H4 (cell line): ENCODE measurements around the gene MMP10. TPM values are rescaled to one million over a fixed set of nuclear protein-coding genes. Genes with fewer than 3 reads are reported as not detected.
A peak's percentile ranks its signal among the peaks of the same experiment; 100 is the strongest.
"Not testable (repeated sequence)": the region's sequence is repeated elsewhere in the genome, so short reads cannot be mapped to it uniquely, and the experiment has no call there.

Source experiments
- DNase-seq: peaks from one replicate; pipeline ENCODE4 v3.0.0-alpha.2; 2015; ENCODE audit warnings: low spot score
- total RNA-seq: library from RNA; depleted of rRNA; stranded (reverse); fragments of >200 nt; shearing (Covaris generic); gene quantifications from 2 replicates; pipeline ENCODE4 v1.2.3, GENCODE V29; 2014

The MMP10 gene
- total RNA-seq, 1 experiment from 2014 or later = 0.33 TPM

- DNase-seq = no peak
Observed at GRCh38 chr11:102783720-102784119, 3.3 kb upstream of the MMP10 start.

GRCh38 chr11:102783016-102783415, 2.6 kb upstream of the MMP10 start:
- no peak for DNase-seq

GRCh38 chr11:102781676-102782075, 1.2 kb upstream of the MMP10 start:
- DNase-seq = no peak

GRCh38 chr11:102776454-102776853, 4.0 kb downstream of the MMP10 start:
- no peak for DNase-seq

- DNase-seq = no peak
Observed at GRCh38 chr11:102773386-102773785, 7.0 kb downstream of the MMP10 start.

GRCh38 chr11:102771351-102771750, 9.1 kb downstream of the MMP10 start:
- DNase-seq = no peak

GRCh38 chr11:102770191-102770590, 10.2 kb downstream of the MMP10 start:
- no peak for DNase-seq

GRCh38 chr11:102767800-102768199, 12.6 kb downstream of the MMP10 start:
- DNase-seq = no peak

- DNase-seq = no peak
Observed at GRCh38 chr11:102763440-102763839, 17.0 kb downstream of the MMP10 start.

GRCh38 chr11:102762361-102762767, 18.1 kb downstream of the MMP10 start:
- DNase-seq = no peak

GRCh38 chr11:102761646-102762238, 18.7 kb downstream of the MMP10 start:
- DNase-seq = no peak

GRCh38 chr11:102760344-102761035, 19.9 kb downstream of the MMP10 start:
- DNase-seq = peak; percentile 75

GRCh38 chr11:102757823-102758549, 22.4 kb downstream of the MMP10 start:
- DNase-seq = no peak

- no peak for DNase-seq
Observed at GRCh38 chr11:102753267-102753666, 27.2 kb downstream of the MMP10 start.

GRCh38 chr11:102751673-102752072, 28.8 kb downstream of the MMP10 start:
- DNase-seq = no peak

GRCh38 chr11:102749101-102749722, 31.2 kb downstream of the MMP10 start:
- DNase-seq = no peak

GRCh38 chr11:102746746-102747578, 33.5 kb downstream of the MMP10 start:
- not testable (repeated sequence) for DNase-seq

GRCh38 chr11:102734650-102735049, 45.8 kb downstream of the MMP10 start:
- no peak for DNase-seq

- peak; percentile 41 for DNase-seq
Observed at GRCh38 chr11:102733232-102733875, 47.1 kb downstream of the MMP10 start.

GRCh38 chr11:102730944-102731343, 49.5 kb downstream of the MMP10 start:
- not testable (repeated sequence) for DNase-seq
